Keratinocyte (primary cell): ENCODE results near the gene COQ4. TPM values are rescaled to one million over a fixed set of nuclear protein-coding genes. Genes with fewer than 3 reads are reported as not detected.
A peak's percentile ranks its signal among the peaks of the same experiment; 100 is the strongest.

Source experiments
- DNase-seq: peaks from one replicate; pipeline ENCODE4 v3.0.0-alpha.2; 2011; ENCODE audit warnings: low read depth, missing footprints, low spot score
- FAIRE-seq: peaks from 2 replicates; lab custom pipeline; 2011; peaks lifted over from hg19 to GRCh38; lab: Jason Lieb, UNC
- H2AFZ ChIP-seq: 2 replicates; pipeline ENCODE4 v1.6.0; 2012; ENCODE audit warnings: low read length, control low read depth, inconsistent platforms; ENCODE audit not compliant: control insufficient read depth
- H3K27ac ChIP-seq: 2 replicates; pipeline ENCODE4 v1.5.1; 2011; ENCODE audit warnings: low read length; ENCODE audit not compliant: control insufficient read depth, insufficient read depth
- H3K27me3 ChIP-seq: 3 replicates; pipeline ENCODE4 v1.6.0; 2011; ENCODE audit warnings: low read length; ENCODE audit not compliant: control insufficient read depth, insufficient read depth; ENCODE audit errors: extremely low read depth
- H3K36me3 ChIP-seq, 2 experiments: 2 replicates in 1 of 2; 3 replicates in 1 of 2; pipeline ENCODE4 v1.5.1; 2011; ENCODE audit warnings: low read length in 2 of 2, mild to moderate bottlenecking in 1 of 2; ENCODE audit not compliant: control insufficient read depth in 2 of 2, insufficient read depth in 2 of 2; ENCODE audit errors: extremely low read depth in 1 of 2
- H3K4me1 ChIP-seq: 3 replicates; pipeline ENCODE4 v1.5.1; 2011; ENCODE audit warnings: low read length; ENCODE audit not compliant: control insufficient read depth, insufficient read depth; ENCODE audit errors: extremely low read depth
- H3K4me2 ChIP-seq: 3 replicates; pipeline ENCODE4 v1.6.0; 2011; ENCODE audit warnings: low read depth, low read length; ENCODE audit not compliant: control insufficient read depth, insufficient read depth; ENCODE audit errors: extremely low read depth
- H3K4me3 ChIP-seq, 3 experiments: fragments of 200-600 bp in 1 of 3; sonication (generic) in 1 of 3; 2 replicates in 2 of 3; 3 replicates in 1 of 3; pipeline ENCODE4 v1.5.1; 2011 to 2016; ENCODE audit warnings: low read length in 3 of 3, mild to moderate bottlenecking in 3 of 3, control low read depth in 2 of 3, inconsistent platforms in 1 of 3, low read depth in 1 of 3, mixed read lengths in 1 of 3, mixed run types in 1 of 3, moderate library complexity in 1 of 3; ENCODE audit not compliant: control insufficient read depth in 2 of 3, insufficient read depth in 2 of 3; ENCODE audit errors: extremely low read depth in 1 of 3
- H3K79me2 ChIP-seq: 2 replicates; pipeline ENCODE4 v1.6.0; 2012; ENCODE audit warnings: low read length; ENCODE audit not compliant: control insufficient read depth, insufficient read depth
- H3K9ac ChIP-seq: 3 replicates; pipeline ENCODE4 v1.6.0; 2011; ENCODE audit warnings: low read length; ENCODE audit not compliant: control insufficient read depth, insufficient read depth; ENCODE audit errors: extremely low read depth
- H3K9me1 ChIP-seq: 3 replicates; pipeline ENCODE4 v1.6.0; 2011; ENCODE audit warnings: low read length; ENCODE audit not compliant: control insufficient read depth, insufficient read depth; ENCODE audit errors: extremely low read depth
- H3K9me3 ChIP-seq: 2 replicates; pipeline ENCODE4 v1.5.1; 2012; ENCODE audit warnings: low read depth, low read length; ENCODE audit not compliant: control insufficient read depth
- H4K20me1 ChIP-seq: 3 replicates; pipeline ENCODE4 v1.6.0; 2011; ENCODE audit warnings: low read length; ENCODE audit not compliant: control insufficient read depth, insufficient read depth; ENCODE audit errors: extremely low read depth
- CTCF ChIP-seq, 3 experiments: IDR thresholded peaks in 1 of 3; conservative IDR thresholded peaks in 1 of 3; optimal IDR thresholded peaks in 1 of 3; 2 replicates in 2 of 3; 3 replicates in 1 of 3; pipeline versions ENCODE3 to v1.5.1; 2011; ENCODE audit warnings: low read length in 3 of 3, mild to moderate bottlenecking in 3 of 3, moderate library complexity in 2 of 3, control low read depth in 1 of 3, inconsistent platforms in 1 of 3; ENCODE audit not compliant: insufficient read depth in 2 of 3; ENCODE audit errors: extremely low read depth in 1 of 3
- EZH2 ChIP-seq: IDR thresholded peaks from one replicate; pipeline ENCODE4 v1.6.1; 2012; ENCODE audit warnings: inconsistent platforms, mild to moderate bottlenecking, low read length, moderate library complexity
- dilution Hi-C: fragments of 300-500 bp; cut with MboI; formaldehyde crosslinking; loops from one replicate; pipeline ENCODE4 v1.7.0; 2020; ENCODE audit warnings: low sequenced_read_pairs; ENCODE audit not compliant: extremely low pct_ligation_motif_present
- polyA plus RNA-seq, 5 experiments: library from polyadenylated mRNA; depleted of rRNA in 3 of 5; stranded (reverse) in 3 of 5; stranded (forward) in 1 of 5; unstranded in 1 of 5; fragments of >200 nt; gene quantifications; 1 replicate in 1 of 5; 2 replicates in 3 of 5; 3 replicates in 1 of 5; pipeline versions ENCODE4 v1.2.1 to v1.2.3, GENCODE V29; 2011 to 2012; ENCODE audit warnings: missing spikeins in 2 of 5, low read depth in 1 of 5, low replicate concordance in 1 of 5

Gene COQ4
- polyA plus RNA-seq, 1 donor (not counting 4 experiments of a cell fraction or from before 2014, with no cell fraction given): 32.6 TPM

- peaks cover 3 to 23% of the 10 kb centered on the region in 2 experiments for H3K36me3 ChIP-seq
- dilution Hi-C loops: no loop called here
- DNase-seq: no peak
Observed at GRCh38 chr9:128323212-128323730, 632 bp downstream of the COQ4 start.

GRCh38 chr9:128323791-128324190, 1.2 kb downstream of the COQ4 start:
- Histone ChIP-seq H3K36me3 (peaks cover 3 to 28% of the 10 kb centered on the region in 2 experiments), H3K4me2 (peak overlapping the region; percentile 93), H3K79me2 (peaks cover 36% of the 10 kb centered on the region), H3K4me1 (peaks cover 28% of the 10 kb centered on the region), H3K4me3 (peak overlapping the region; percentile 85 to 99 (median 93)), H2AFZ (no peak overlapping the region), H3K9ac (peak overlapping the region; percentile 94), H3K27me3 (no peaks in the 10 kb centered on the region), H3K9me1 (peaks cover 4% of the 10 kb centered on the region), H3K9me3 (no peaks in the 10 kb centered on the region), H4K20me1 (no peaks in the 10 kb centered on the region), H3K27ac (no peak overlapping the region)
- dilution Hi-C loops: no loop called here
- FAIRE-seq (no peak), DNase-seq (no peak)
- TF ChIP-seq EZH2: no peak
- no peak for TF ChIP-seq CTCF (optimal IDR thresholded peaks at IDR 0.05 in 1 of 3, IDR thresholded peaks at IDR 0.05 in 1 of 3, conservative IDR thresholded peaks at IDR 0.05 in 1 of 3; ENCODE audit: extremely low read depth in 1 of 3, insufficient read depth in 2 of 3, low read length in 3 of 3)

More at GRCh38 chr9:128323212-128323730, 632 bp downstream of the COQ4 start:
- Histone ChIP-seq H3K4me2 (peak overlapping the region; percentile 93), H3K4me1 (peaks cover 23% of the 10 kb centered on the region), H3K27ac (peak overlapping the region; percentile 95), H4K20me1 (no peaks in the 10 kb centered on the region), H3K9me3 (no peaks in the 10 kb centered on the region), H3K9me1 (peaks cover 4% of the 10 kb centered on the region), H3K9ac (peak overlapping the region; percentile 94), H3K4me3 (peak overlapping the region; percentile 85 to 99 (median 93)), H3K27me3 (no peaks in the 10 kb centered on the region), H2AFZ (peak overlapping the region; percentile 100), H3K79me2 (peaks cover 36% of the 10 kb centered on the region)
- no peak for FAIRE-seq
- no peak for TF ChIP-seq EZH2
- no peak for TF ChIP-seq CTCF (optimal IDR thresholded peaks at IDR 0.05 in 1 of 3, IDR thresholded peaks at IDR 0.05 in 1 of 3, conservative IDR thresholded peaks at IDR 0.05 in 1 of 3; ENCODE audit: extremely low read depth in 1 of 3, insufficient read depth in 2 of 3, low read length in 3 of 3)
